IPS-20b (cell line): ENCODE results near the gene WDR7.
A peak's percentile ranks its signal among the peaks of the same experiment; 100 is the strongest.

Experiments
- H3K27ac ChIP-seq: one replicate; pipeline ENCODE4 v1.5.1; 2013; ENCODE audit warnings: low read length
- H3K27me3 ChIP-seq: 2 replicates; pipeline ENCODE4 v1.6.1; 2013; ENCODE audit warnings: mild to moderate bottlenecking, low read length, inconsistent platforms; ENCODE audit not compliant: insufficient read depth
- H3K36me3 ChIP-seq: 2 replicates; pipeline ENCODE4 v1.6.1; 2013; ENCODE audit warnings: low read depth, mild to moderate bottlenecking, inconsistent platforms, low read length, moderate library complexity; ENCODE audit not compliant: insufficient read depth
- H3K4me1 ChIP-seq: 2 replicates; pipeline ENCODE4 v1.6.1; 2013; ENCODE audit warnings: mild to moderate bottlenecking, control low read depth, inconsistent platforms, low read length, moderate library complexity; ENCODE audit not compliant: insufficient read depth
- H3K4me3 ChIP-seq: 2 replicates; pipeline ENCODE4 v1.5.1; 2013; ENCODE audit warnings: mild to moderate bottlenecking, low read length, inconsistent platforms
- H3K9ac ChIP-seq: 2 replicates; pipeline ENCODE4 v1.6.1; 2013; ENCODE audit warnings: low read depth, mild to moderate bottlenecking, inconsistent platforms, low read length, moderate library complexity
- H3K9me3 ChIP-seq: 2 replicates; pipeline ENCODE4 v1.6.1; 2013; ENCODE audit warnings: mild to moderate bottlenecking, low read depth, low read length, inconsistent platforms; ENCODE audit not compliant: insufficient read depth

WDR7 gene

GRCh38 chr18:56869189-56869777, 218.1 kb downstream of the WDR7 start:
- Histone ChIP-seq H3K27me3 (no peaks in the 10 kb centered on the region), H3K9me3 (no peaks in the 10 kb centered on the region), H3K36me3 (no peaks in the 10 kb centered on the region), H3K9ac (no peak overlapping the region), H3K27ac (no peak overlapping the region), H3K4me3 (no peak overlapping the region), H3K4me1 (peaks cover 18% of the 10 kb centered on the region; the same call in 1 of the 2 replicates)

- Histone ChIP-seq H3K27ac (no peak overlapping the region), H3K4me1 (peaks cover 22% of the 10 kb centered on the region), H3K36me3 (no peaks in the 10 kb centered on the region), H3K9ac (no peak overlapping the region), H3K9me3 (no peaks in the 10 kb centered on the region), H3K4me3 (no peak overlapping the region), H3K27me3 (no peaks in the 10 kb centered on the region)
Observed at GRCh38 chr18:56870982-56871381, 219.8 kb downstream of the WDR7 start.

- no peaks in the 10 kb centered on the region for H3K27me3 ChIP-seq
- no peaks in the 10 kb centered on the region for H3K36me3 ChIP-seq
- H3K4me1 ChIP-seq: peaks cover 22% of the 10 kb centered on the region
- H3K4me3 ChIP-seq: no peak overlapping the region
- no peak overlapping the region for H3K27ac ChIP-seq
- H3K9ac ChIP-seq: no peak overlapping the region
- no peaks in the 10 kb centered on the region for H3K9me3 ChIP-seq
Observed at GRCh38 chr18:56872140-56872539, 221.0 kb downstream of the WDR7 start.

GRCh38 chr18:56873441-56874140, 222.4 kb downstream of the WDR7 start:
- Histone ChIP-seq H3K4me3 (peak overlapping the region; percentile 45), H3K9me3 (no peaks in the 10 kb centered on the region), H3K9ac (peak overlapping the region; percentile 51; the same call in 1 of the 2 replicates), H3K36me3 (no peaks in the 10 kb centered on the region), H3K27me3 (no peaks in the 10 kb centered on the region), H3K4me1 (peaks cover 22% of the 10 kb centered on the region), H3K27ac (peak overlapping the region; percentile 19)

- Histone ChIP-seq H3K4me3 (no peak overlapping the region), H3K27ac (no peak overlapping the region), H3K36me3 (no peaks in the 10 kb centered on the region), H3K9me3 (peaks cover 4% of the 10 kb centered on the region), H3K9ac (no peak overlapping the region), H3K27me3 (no peaks in the 10 kb centered on the region), H3K4me1 (peaks cover 7% of the 10 kb centered on the region)
Observed at GRCh38 chr18:56878711-56879110, 227.6 kb downstream of the WDR7 start.

GRCh38 chr18:56884511-56884910, 233.4 kb downstream of the WDR7 start:
- Histone ChIP-seq H3K4me1 (no peaks in the 10 kb centered on the region), H3K27ac (no peak overlapping the region), H3K36me3 (no peaks in the 10 kb centered on the region), H3K27me3 (no peaks in the 10 kb centered on the region), H3K9ac (no peak overlapping the region), H3K4me3 (no peak overlapping the region), H3K9me3 (peaks cover 4% of the 10 kb centered on the region)

- no peak overlapping the region for H3K4me3 ChIP-seq
- H3K27me3 ChIP-seq: no peaks in the 10 kb centered on the region
- no peak overlapping the region for H3K27ac ChIP-seq
- H3K9me3 ChIP-seq: no peaks in the 10 kb centered on the region
- peaks cover 3% of the 10 kb centered on the region for H3K4me1 ChIP-seq
- no peak overlapping the region for H3K9ac ChIP-seq
- no peaks in the 10 kb centered on the region for H3K36me3 ChIP-seq
Observed at GRCh38 chr18:56888978-56889377, 237.8 kb downstream of the WDR7 start.

GRCh38 chr18:56889621-56890020, 238.5 kb downstream of the WDR7 start:
- Histone ChIP-seq H3K9me3 (no peaks in the 10 kb centered on the region), H3K27me3 (no peaks in the 10 kb centered on the region), H3K4me1 (peaks cover 3% of the 10 kb centered on the region), H3K9ac (no peak overlapping the region), H3K36me3 (no peaks in the 10 kb centered on the region), H3K4me3 (no peak overlapping the region), H3K27ac (no peak overlapping the region)

- Histone ChIP-seq H3K27me3 (no peaks in the 10 kb centered on the region), H3K4me1 (peaks cover 3% of the 10 kb centered on the region), H3K4me3 (no peak overlapping the region), H3K9me3 (no peaks in the 10 kb centered on the region), H3K36me3 (no peaks in the 10 kb centered on the region), H3K27ac (no peak overlapping the region), H3K9ac (no peak overlapping the region)
Observed at GRCh38 chr18:56890632-56891031, 239.5 kb downstream of the WDR7 start.

GRCh38 chr18:56891116-56891515, 240.0 kb downstream of the WDR7 start:
- Histone ChIP-seq H3K36me3 (no peaks in the 10 kb centered on the region), H3K4me1 (peaks cover 3% of the 10 kb centered on the region), H3K27me3 (no peaks in the 10 kb centered on the region), H3K9me3 (no peaks in the 10 kb centered on the region), H3K27ac (no peak overlapping the region), H3K9ac (no peak overlapping the region), H3K4me3 (no peak overlapping the region)

- H3K4me1 ChIP-seq: peaks cover 3% of the 10 kb centered on the region
- no peaks in the 10 kb centered on the region for H3K27me3 ChIP-seq
- no peak overlapping the region for H3K27ac ChIP-seq
- H3K36me3 ChIP-seq: no peaks in the 10 kb centered on the region
- H3K9me3 ChIP-seq: no peaks in the 10 kb centered on the region
- no peak overlapping the region for H3K4me3 ChIP-seq
- H3K9ac ChIP-seq: no peak overlapping the region
Observed at GRCh38 chr18:56891870-56892269, 240.7 kb downstream of the WDR7 start.

GRCh38 chr18:56897122-56897521, 246.0 kb downstream of the WDR7 start:
- no peaks in the 10 kb centered on the region for H3K36me3 ChIP-seq
- H3K4me1 ChIP-seq: peaks cover 7% of the 10 kb centered on the region

More at GRCh38 chr18:56897122-56897521, 246.0 kb downstream of the WDR7 start:
- no peaks in the 10 kb centered on the region for H3K27me3 ChIP-seq
- no peak overlapping the region for H3K4me3 ChIP-seq
- H3K9me3 ChIP-seq: no peaks in the 10 kb centered on the region
- no peak overlapping the region for H3K27ac ChIP-seq
- H3K9ac ChIP-seq: no peak overlapping the region
